ENCODE data around the gene ADAMTSL1. TPM values are rescaled to one million over a fixed set of nuclear protein-coding genes. Genes with fewer than 3 reads are reported as not detected.

ADAMTSL1 gene
- total and polyA plus RNA-seq, 2 of the 8 experiments (the other 6 are each of a cell fraction or from before 2014, with no cell fraction given): 0.84 to 1.1 TPM

DNA sequence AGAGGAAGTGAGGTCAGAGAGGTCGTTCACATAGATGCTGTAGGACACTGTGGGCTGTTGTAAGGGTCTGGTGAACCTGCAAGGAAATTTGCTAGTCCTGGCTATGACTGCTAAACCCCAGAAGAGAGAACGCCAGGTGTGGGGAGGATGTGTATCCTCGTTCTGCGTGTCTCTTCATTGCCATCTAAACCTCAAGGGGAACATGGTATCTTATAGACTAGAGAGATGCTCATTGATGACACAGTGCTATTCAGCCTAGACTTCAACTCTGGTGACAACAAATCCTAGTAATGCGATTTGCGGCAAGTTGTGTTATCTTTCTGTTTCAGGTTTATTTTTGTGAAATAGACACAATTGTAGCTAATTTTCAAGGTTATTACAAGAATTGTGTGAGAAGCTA lies 140.2 kb downstream of the ADAMTSL1 start (continued):
- TF ChIP-seq, protein P1, sequence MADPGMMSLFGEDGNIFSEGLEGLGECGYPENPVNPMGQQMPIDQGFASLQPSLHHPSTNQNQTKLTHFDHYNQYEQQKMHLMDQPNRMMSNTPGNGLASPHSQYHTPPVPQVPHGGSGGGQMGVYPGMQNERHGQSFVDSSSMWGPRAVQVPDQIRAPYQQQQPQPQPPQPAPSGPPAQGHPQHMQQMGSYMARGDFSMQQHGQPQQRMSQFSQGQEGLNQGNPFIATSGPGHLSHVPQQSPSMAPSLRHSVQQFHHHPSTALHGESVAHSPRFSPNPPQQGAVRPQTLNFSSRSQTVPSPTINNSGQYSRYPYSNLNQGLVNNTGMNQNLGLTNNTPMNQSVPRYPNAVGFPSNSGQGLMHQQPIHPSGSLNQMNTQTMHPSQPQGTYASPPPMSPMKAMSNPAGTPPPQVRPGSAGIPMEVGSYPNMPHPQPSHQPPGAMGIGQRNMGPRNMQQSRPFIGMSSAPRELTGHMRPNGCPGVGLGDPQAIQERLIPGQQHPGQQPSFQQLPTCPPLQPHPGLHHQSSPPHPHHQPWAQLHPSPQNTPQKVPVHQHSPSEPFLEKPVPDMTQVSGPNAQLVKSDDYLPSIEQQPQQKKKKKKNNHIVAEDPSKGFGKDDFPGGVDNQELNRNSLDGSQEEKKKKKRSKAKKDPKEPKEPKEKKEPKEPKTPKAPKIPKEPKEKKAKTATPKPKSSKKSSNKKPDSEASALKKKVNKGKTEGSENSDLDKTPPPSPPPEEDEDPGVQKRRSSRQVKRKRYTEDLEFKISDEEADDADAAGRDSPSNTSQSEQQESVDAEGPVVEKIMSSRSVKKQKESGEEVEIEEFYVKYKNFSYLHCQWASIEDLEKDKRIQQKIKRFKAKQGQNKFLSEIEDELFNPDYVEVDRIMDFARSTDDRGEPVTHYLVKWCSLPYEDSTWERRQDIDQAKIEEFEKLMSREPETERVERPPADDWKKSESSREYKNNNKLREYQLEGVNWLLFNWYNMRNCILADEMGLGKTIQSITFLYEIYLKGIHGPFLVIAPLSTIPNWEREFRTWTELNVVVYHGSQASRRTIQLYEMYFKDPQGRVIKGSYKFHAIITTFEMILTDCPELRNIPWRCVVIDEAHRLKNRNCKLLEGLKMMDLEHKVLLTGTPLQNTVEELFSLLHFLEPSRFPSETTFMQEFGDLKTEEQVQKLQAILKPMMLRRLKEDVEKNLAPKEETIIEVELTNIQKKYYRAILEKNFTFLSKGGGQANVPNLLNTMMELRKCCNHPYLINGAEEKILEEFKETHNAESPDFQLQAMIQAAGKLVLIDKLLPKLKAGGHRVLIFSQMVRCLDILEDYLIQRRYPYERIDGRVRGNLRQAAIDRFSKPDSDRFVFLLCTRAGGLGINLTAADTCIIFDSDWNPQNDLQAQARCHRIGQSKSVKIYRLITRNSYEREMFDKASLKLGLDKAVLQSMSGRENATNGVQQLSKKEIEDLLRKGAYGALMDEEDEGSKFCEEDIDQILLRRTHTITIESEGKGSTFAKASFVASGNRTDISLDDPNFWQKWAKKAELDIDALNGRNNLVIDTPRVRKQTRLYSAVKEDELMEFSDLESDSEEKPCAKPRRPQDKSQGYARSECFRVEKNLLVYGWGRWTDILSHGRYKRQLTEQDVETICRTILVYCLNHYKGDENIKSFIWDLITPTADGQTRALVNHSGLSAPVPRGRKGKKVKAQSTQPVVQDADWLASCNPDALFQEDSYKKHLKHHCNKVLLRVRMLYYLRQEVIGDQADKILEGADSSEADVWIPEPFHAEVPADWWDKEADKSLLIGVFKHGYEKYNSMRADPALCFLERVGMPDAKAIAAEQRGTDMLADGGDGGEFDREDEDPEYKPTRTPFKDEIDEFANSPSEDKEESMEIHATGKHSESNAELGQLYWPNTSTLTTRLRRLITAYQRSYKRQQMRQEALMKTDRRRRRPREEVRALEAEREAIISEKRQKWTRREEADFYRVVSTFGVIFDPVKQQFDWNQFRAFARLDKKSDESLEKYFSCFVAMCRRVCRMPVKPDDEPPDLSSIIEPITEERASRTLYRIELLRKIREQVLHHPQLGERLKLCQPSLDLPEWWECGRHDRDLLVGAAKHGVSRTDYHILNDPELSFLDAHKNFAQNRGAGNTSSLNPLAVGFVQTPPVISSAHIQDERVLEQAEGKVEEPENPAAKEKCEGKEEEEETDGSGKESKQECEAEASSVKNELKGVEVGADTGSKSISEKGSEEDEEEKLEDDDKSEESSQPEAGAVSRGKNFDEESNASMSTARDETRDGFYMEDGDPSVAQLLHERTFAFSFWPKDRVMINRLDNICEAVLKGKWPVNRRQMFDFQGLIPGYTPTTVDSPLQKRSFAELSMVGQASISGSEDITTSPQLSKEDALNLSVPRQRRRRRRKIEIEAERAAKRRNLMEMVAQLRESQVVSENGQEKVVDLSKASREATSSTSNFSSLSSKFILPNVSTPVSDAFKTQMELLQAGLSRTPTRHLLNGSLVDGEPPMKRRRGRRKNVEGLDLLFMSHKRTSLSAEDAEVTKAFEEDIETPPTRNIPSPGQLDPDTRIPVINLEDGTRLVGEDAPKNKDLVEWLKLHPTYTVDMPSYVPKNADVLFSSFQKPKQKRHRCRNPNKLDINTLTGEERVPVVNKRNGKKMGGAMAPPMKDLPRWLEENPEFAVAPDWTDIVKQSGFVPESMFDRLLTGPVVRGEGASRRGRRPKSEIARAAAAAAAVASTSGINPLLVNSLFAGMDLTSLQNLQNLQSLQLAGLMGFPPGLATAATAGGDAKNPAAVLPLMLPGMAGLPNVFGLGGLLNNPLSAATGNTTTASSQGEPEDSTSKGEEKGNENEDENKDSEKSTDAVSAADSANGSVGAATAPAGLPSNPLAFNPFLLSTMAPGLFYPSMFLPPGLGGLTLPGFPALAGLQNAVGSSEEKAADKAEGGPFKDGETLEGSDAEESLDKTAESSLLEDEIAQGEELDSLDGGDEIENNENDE (IDR thresholded peaks at IDR 0.05; ENCODE audit: insufficient replicate concordance, low read length): no peak
- no peak for TF ChIP-seq SRF (IDR thresholded peaks at IDR 0.05; ENCODE audit: low read depth, low read length)
- TF ChIP-seq GABPA (IDR thresholded peaks at IDR 0.05; ENCODE audit: borderline replicate concordance, insufficient read depth, low read length): no peak
- TF ChIP-seq MAFK (IDR thresholded peaks at IDR 0.05; ENCODE audit: low read depth, low read length): no peak
- no peak for TF ChIP-seq NANOG (IDR thresholded peaks at IDR 0.05; ENCODE audit: insufficient read depth, low read depth, low read length, poor library complexity, severe bottlenecking)

Measured in H1 (cell line).